Stimulated activated CD8-positive, alpha-beta memory T cell treated with anti-CD3 and anti-CD28 coated beads, Interleukin-7, amount 100 ng/mL, for 48 hours (primary cell): ENCODE data around the gene CDC42BPB.

ENCODE experiments used
- DNase-seq, 2 donors: peaks; one replicate each; pipeline ENCODE4 v3.0.0-alpha.2; 2020; ENCODE audit warnings: low read depth in 1 of 2; ENCODE audit errors: extremely low read depth in 1 of 2

The CDC42BPB gene

GRCh38 chr14:103022002-103022684 is 35.2 kb downstream of the CDC42BPB start:
- no peak for DNase-seq

- DNase-seq: no peak
Observed at GRCh38 chr14:103021684-103022001, 35.7 kb downstream of the CDC42BPB start.

GRCh38 chr14:103020271-103021170 is 36.8 kb downstream of the CDC42BPB start:
- no peak for DNase-seq

- DNase-seq: no peak
Observed at GRCh38 chr14:103019826-103020225, 37.5 kb downstream of the CDC42BPB start.

- no peak for DNase-seq
Observed at GRCh38 chr14:103019236-103019635, 38.1 kb downstream of the CDC42BPB start.

- DNase-seq: no peak
Observed at GRCh38 chr14:103016594-103016993, 40.8 kb downstream of the CDC42BPB start.

- DNase-seq: no peak
Observed at GRCh38 chr14:103016071-103016470, 41.3 kb downstream of the CDC42BPB start.

- DNase-seq: no peak
Observed at GRCh38 chr14:103015426-103015825, 41.9 kb downstream of the CDC42BPB start.

- DNase-seq: no peak
Observed at GRCh38 chr14:103014466-103015228, 42.7 kb downstream of the CDC42BPB start.

- no peak for DNase-seq
Observed at GRCh38 chr14:103013028-103013427, 44.3 kb downstream of the CDC42BPB start.

- no peak for DNase-seq
Observed at GRCh38 chr14:103009559-103009958, 47.8 kb downstream of the CDC42BPB start.

- DNase-seq: no peak
Observed at GRCh38 chr14:103008768-103009357, 48.5 kb downstream of the CDC42BPB start.

GRCh38 chr14:103008126-103008525 is 49.2 kb downstream of the CDC42BPB start:
- no peak for DNase-seq

GRCh38 chr14:103007555-103007954 is 49.8 kb downstream of the CDC42BPB start:
- DNase-seq: no peak

- no peak for DNase-seq
Observed at GRCh38 chr14:103006991-103007520, 50.3 kb downstream of the CDC42BPB start.

- no peak for DNase-seq
Observed at GRCh38 chr14:103006106-103006505, 51.2 kb downstream of the CDC42BPB start.

- no peak for DNase-seq
Observed at GRCh38 chr14:103003850-103004249, 53.5 kb downstream of the CDC42BPB start.

GRCh38 chr14:103003351-103003615 is 54.1 kb downstream of the CDC42BPB start:
- no peak for DNase-seq

GRCh38 chr14:103002578-103003350 is 54.6 kb downstream of the CDC42BPB start:
- no peak for DNase-seq

GRCh38 chr14:103001651-103002396 is 55.5 kb downstream of the CDC42BPB start:
- DNase-seq: no peak
